AG04449 (cell line): ENCODE measurements around the gene GDPD2.

Experiments
- CTCF ChIA-PET: fragments of 350-600 bp; formaldehyde crosslinking; extraction: SDS; loops from one replicate; lab custom pipeline; 2021; ENCODE audit warnings: antibody characterized with exemption; lab: Yijun Ruan, JAX
- POLR2A ChIA-PET: fragments of 400-600, 350-600 bp; formaldehyde crosslinking; extraction: SDS; loops from one replicate; lab custom pipeline; 2020; ENCODE audit warnings: antibody characterized with exemption, inconsistent platforms; lab: Yijun Ruan, JAX
- DNase-seq: peaks from one replicate; pipeline ENCODE4 v3.0.0-alpha.2; 2010; ENCODE audit warnings: low read depth, low spot score
- H3K4me3 ChIP-seq: 2 replicates; pipeline ENCODE4 v1.5.1; 2011; ENCODE audit warnings: low read depth, mild to moderate bottlenecking, control low read depth, low read length
- CTCF ChIP-seq: IDR thresholded peaks from one replicate; pipeline ENCODE4 v1.5.1; 2011; ENCODE audit warnings: mild to moderate bottlenecking, moderate library complexity, low read length, control low read depth, inconsistent platforms; ENCODE audit not compliant: insufficient read depth; ENCODE audit errors: missing control alignments

GDPD2 gene

DNA sequence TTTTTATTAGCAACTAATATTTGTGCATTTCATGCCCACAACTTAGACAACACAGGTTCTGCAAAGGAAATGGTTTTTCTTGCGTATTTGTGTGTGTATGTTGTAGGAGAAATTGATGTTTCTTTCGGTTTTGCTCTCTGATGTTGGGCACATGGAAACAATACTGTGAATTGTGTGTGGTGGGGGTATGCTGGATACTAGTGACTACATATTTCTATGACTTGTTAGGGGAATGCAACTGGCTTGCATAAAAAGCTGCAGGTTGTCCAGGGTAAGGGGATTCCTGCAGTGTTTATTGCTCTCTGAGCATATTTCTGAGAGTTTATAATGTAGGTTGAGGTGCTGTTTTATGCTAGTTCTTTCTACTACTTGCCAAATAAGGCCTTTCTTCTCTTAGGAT lies 33.1 kb downstream of the GDPD2 start:
- DNase-seq = no peak
- ChIA-PET CTCF (interaction anchor here (1.5 to 3.7 kb wide), 4 partner anchors 20 to 98 kb away, joined by 4 to 14 read pairs (median 13); no protein-coding TSS in a partner anchor), POLR2A (no interaction called here)
- H3K4me3 ChIP-seq = no peak overlapping the region; the same call in 1 of the 2 replicates
- TF ChIP-seq CTCF = no peak

DNA sequence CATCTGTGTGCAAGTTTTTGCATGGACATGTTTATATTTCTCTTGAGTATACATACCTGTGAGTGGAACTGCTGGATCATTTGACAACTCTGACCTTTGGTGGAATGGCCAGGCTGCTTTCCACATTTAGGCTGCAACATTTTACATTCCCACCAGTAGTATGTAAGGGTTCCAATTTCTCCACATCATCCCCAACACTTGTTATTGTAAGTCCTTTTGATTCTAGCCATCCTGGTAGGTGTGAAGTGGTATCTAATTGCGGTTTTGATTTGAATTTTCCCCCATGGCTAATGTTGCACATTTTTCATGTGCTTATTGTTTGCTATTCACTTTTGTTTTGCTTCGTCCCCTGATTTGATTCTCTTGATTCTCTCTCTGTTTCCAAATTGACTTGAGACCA lies 37.9 kb downstream of the GDPD2 start:
- no peak for TF ChIP-seq CTCF
- H3K4me3 ChIP-seq = no peak overlapping the region
- CTCF ChIA-PET = no interaction called here
- POLR2A ChIA-PET = no interaction called here
- no peak for DNase-seq

DNA sequence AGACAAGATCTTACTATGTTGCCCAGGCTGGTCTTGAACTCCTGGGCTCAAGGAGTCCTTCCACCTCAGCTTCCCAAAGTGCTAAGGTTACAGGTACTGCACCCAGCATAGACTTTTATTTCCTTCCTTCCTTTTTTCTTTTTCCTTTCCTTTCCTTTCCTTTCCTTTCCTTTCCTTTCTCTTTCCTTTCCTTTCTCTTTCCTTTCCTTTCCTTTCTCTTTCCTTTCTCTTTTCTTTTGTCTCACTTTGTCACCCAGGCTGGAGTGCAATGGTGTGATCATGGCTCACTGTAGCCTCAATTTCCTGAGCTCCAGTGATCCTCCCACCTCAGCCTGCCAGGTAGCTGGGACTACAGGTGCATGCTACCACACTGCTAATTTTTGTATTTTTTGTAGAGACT lies 40.9 kb downstream of the GDPD2 start:
- no peak for DNase-seq
- ChIA-PET CTCF (interaction anchor here (0.8 kb wide), 1 partner anchor 30 kb away, joined by 3 read pairs; no protein-coding TSS in a partner anchor), POLR2A (no interaction called here)
- no peak overlapping the region for H3K4me3 ChIP-seq
- no peak for TF ChIP-seq CTCF

DNA sequence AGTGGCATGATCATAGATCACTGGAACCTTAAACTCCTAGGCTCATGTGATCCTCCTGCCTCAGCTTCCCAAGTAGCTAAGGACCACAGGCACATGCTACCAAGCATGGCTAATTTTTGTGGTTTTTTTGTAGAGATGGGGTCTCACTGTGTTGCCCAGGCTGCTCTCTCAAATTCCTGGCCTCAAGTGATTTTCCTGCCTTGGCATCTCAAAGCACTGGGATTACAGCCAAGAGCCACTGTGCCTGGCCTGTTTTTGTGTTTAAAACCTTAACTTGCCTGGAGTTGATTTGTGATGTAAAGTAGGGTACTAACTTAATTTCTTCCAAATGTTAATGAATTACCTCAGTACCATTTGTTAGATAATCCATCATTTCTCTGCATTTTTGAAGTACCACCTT lies 43.9 kb downstream of the GDPD2 start:
- no peak overlapping the region for H3K4me3 ChIP-seq
- no peak for DNase-seq
- ChIA-PET CTCF (no interaction called here), POLR2A (no interaction called here)
- TF ChIP-seq CTCF = no peak

DNA sequence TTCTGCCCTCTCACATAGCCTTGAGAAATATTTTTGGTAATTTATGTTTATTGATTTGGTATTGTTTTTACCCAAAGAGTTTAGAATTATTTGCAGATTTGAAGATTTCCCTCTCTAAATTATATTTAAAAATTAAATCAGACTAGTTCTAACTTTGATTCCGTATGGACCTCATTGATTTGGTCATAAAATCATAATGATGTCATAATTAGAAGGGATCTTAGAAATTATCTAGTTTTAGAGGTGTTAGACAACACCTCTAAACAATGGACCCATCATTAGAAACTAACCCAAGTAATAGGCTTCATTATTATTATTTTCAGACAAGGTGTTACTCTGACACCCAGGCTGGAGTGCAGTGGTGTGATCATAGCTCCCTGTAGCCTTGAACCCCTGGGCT lies 45.6 kb downstream of the GDPD2 start:
- DNase-seq = no peak
- no peak for TF ChIP-seq CTCF
- no peak overlapping the region for H3K4me3 ChIP-seq
- POLR2A ChIA-PET = no interaction called here
- CTCF ChIA-PET = interaction anchor here (1.0 kb wide), 1 partner anchor 8 kb away, joined by 3 read pairs; no protein-coding TSS in a partner anchor

GRCh38 chrX:70470850-70471289 lies 47.8 kb downstream of the GDPD2 start:
- POLR2A ChIA-PET = no interaction called here
- CTCF ChIA-PET = interaction anchor here (0.7 kb wide), 1 partner anchor 194 kb away, joined by 3 read pairs; no protein-coding TSS in a partner anchor

More at GRCh38 chrX:70470850-70471289, 47.8 kb downstream of the GDPD2 start:
- DNase-seq = no peak
- no peak for TF ChIP-seq CTCF
- H3K4me3 ChIP-seq = no peak overlapping the region
